ENCODE measurements around the gene SP1.
"Not testable (repeated sequence)": the region's sequence is repeated elsewhere in the genome, so short reads cannot be mapped to it uniquely, and the experiment has no call there.

The SP1 gene

DNA sequence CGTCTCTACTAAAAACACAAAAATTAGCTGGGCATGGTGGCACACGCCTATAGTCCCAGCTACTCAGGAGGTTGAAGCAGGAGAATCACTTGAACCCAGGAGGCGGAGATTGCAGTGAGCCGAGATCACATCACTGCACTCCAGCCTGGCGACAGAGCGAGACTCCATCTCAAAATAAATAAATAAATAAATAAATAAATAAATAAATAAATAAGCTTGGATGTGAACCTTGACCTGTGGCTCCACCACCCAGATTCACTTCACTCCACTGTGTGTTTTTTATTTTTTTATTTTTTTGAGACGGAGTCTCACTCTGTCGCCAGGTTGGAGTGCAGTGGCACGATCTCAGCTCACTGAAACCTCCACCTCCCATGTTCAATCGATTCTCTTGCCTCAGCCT is 18.3 kb upstream of the SP1 start:
- not testable (repeated sequence) for DNase-seq

DNA sequence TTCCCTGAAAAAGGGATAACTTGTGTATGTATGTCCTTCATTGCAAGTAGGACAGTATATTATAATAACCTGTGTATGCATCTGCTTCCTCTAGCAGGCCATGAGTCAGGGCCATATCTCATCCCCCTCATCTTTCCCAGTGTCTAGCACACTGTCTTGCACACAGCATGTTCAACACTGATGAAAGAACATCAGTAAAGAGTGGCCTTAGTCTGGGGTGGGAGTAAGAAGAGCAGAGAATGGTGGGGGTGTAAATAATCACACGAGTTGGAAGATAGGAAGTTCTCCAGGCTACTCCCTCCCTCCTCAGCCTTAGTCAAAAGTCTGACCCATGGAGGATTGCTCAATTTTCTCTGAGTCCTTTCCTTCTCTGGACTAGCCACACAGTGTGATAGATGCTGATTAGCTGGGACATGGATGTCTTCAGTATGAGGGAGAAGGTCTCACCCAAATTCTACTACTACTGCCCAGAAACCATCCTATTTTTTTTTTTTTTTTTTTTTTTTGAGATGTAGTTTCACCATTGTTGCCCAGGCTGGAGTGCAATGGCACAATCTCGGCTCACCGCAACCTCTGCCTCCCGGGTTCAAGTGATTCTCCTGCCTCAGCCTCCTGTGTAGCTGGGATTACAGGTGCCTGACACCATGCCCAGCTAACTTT is 14.6 kb upstream of the SP1 start:
- DNase-seq: no peak

DNA sequence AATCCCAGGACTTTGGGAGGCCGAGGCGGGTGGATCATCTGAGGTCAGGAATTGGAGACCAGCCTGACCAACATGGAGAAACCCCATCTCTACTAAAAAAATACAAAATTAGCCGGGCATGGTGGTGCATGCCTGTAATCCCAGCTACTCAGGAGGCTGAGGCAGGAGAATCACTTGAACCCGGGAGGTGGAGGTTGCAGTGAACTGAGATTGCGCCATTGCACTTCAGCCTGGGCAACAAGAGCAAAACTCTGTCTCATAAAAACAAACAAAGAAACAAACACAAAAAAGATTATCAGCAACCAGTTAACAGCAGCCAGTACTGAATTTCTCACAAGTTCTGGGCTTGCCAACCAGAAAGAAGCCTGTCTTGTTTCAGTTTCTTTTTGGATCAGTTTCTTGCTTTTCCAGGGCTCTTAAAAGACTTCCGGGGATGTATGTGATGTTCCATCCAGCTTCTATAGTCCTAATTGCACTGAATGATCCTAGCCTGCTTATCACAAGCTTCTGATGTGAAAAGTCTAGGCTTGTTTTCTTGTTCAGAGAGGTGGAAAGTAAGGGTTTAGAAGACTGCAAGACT is 6.3 kb upstream of the SP1 start:
- not testable (repeated sequence) for DNase-seq

- DNase-seq: not testable (repeated sequence)
Observed at GRCh38 chr12:53374277-53374676, 5.7 kb upstream of the SP1 start.

- DNase-seq: no peak
Observed at GRCh38 chr12:53376747-53377146, 3.2 kb upstream of the SP1 start.

DNA sequence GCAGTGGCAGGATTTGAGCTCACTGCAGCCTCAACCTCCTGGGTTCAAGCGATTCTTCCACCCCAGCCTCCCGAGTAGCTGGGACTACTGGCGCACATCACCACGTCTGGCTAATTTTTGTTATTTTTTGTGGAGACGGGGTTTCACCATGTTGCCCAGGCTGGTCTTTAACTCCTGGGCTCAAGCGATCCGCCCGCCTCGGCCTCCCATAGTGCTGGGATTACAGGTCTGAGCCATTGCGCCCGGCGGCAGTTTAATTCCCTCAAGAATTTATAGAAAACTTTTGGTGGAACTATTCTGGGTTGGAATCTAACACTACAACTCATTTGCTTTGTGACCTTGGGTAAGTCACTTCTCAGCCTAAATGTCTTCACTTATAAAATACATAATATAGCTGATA is 1.8 kb upstream of the SP1 start:
- no peak for DNase-seq

GRCh38 chr12:53378724-53379388 is 1.1 kb upstream of the SP1 start:
- no peak for DNase-seq

- DNase-seq: peak; percentile 100
Observed at GRCh38 chr12:53379389-53380103, 430 bp upstream of the SP1 start.

DNA sequence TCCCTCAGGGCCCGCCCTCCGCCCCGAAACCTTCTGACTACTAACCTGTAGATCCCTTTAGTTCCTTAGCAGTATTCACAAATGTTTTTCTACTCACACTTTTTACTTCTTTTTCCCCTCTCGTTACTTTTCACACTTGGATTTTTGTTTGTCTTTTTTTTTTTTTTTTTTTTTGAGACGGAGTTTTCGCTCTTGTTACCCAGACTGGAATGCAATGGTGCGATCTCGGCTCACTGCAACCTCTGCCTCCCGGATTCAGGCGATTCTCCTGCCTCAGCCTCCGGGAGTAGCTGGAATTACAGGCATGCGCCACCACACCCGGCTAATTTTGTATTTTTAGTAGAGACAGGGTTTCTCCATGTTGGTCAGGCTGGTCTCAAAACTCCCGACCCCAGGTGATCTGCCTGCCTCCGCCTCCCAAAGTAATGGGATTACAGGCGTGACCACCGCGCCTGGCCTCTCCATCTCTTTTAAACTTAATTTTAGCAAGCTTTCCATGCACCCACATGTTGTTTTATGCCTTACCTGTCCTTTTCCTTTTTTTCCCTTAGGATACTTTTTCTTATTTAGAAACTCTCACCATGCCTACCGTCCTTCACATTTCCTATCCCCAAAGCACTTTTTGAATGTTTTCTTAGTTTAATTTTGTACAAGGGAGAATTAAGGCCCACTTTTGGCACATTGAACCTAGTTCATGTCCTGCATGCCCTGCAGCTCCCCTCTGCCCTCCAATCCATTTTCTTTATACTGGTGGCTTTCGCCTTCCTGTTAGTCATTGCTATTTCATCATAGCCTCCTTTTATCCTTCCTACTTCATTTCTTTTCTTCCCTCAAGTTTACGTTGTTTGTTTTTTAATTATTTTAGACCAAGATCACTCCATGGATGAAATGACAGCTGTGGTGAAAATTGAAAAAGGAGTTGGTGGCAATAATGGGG is 1.1 kb downstream of the SP1 start:
- DNase-seq: peak; percentile 61

GRCh38 chr12:53381731-53382630 is 2.0 kb downstream of the SP1 start:
- DNase-seq: peak; percentile 34

DNA sequence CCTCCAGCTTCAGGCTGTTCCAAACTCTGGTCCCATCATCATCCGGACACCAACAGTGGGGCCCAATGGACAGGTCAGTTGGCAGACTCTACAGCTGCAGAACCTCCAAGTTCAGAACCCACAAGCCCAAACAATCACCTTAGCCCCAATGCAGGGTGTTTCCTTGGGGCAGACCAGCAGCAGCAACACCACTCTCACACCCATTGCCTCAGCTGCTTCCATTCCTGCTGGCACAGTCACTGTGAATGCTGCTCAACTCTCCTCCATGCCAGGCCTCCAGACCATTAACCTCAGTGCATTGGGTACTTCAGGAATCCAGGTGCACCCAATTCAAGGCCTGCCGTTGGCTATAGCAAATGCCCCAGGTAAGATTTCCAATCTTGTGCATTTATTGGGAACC is 3.3 kb downstream of the SP1 start:
- DNase-seq: no peak

DNA sequence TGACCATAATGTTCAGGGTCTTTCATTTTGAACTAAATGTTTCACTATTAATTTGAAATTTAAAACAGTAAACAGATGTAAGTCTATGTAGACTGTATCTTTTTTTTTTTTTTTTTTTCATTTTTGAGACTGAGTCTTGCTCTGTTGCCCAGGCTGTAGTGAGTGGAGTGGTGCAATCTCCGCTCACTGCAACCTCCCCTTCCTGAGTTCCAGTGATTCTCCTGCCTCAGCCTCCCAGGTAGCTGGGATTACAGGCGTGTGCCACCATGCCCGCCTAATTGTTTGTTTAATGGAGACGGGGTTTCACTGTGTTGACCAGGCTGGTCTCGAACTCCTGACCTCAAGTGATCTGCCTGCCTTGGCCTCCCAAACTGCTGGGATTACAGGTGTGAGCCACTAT is 6.4 kb downstream of the SP1 start:
- not testable (repeated sequence) for DNase-seq

- DNase-seq: no peak
Observed at GRCh38 chr12:53388932-53389331, 9.0 kb downstream of the SP1 start.

- no peak for DNase-seq
Observed at GRCh38 chr12:53389702-53390101, 9.7 kb downstream of the SP1 start.

DNA sequence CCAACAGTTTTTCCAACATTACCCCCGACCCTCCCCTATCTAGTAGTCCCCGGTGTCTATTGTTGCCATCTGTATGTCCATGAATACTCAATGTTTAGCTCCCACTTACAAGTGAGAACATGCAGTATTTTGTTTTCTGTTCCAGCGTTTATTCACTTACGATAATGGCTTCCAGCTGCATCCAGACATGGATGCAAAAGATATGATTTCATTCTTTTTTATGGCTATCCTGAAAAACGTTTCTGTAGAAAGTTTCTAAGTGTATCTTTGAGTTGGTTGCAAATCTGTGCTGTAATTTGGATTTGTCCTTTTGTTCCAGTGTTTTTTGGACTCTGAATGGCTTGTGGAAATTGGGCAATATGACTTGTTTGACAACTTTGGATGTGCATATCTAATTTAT is 11.7 kb downstream of the SP1 start:
- no peak for DNase-seq

DNA sequence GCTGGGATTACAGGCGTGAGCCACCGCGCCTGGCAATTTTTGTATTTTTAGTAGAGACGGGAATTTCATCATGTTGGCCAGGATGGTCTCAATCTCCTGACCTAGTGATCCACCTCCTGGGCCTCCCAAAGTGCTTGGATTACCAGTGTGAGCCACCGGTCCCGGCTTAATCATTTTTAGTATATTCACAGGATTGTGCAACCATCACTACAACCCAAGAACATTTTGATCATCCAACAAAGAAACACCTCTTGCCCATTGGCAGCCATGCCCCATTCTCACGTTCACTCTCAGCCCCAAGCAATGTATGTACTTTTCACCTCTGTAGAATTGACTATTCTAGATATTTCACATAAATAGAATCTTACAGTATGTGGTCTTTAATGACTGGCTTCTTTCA is 19.9 kb downstream of the SP1 start:
- no peak for DNase-seq

- DNase-seq: not testable (repeated sequence)
Observed at GRCh38 chr12:53402351-53402750, 22.4 kb downstream of the SP1 start.

- no peak for DNase-seq
Observed at GRCh38 chr12:53402871-53403270, 22.9 kb downstream of the SP1 start.

GRCh38 chr12:53410951-53411350 is 31.0 kb downstream of the SP1 start:
- no peak for DNase-seq

DNA sequence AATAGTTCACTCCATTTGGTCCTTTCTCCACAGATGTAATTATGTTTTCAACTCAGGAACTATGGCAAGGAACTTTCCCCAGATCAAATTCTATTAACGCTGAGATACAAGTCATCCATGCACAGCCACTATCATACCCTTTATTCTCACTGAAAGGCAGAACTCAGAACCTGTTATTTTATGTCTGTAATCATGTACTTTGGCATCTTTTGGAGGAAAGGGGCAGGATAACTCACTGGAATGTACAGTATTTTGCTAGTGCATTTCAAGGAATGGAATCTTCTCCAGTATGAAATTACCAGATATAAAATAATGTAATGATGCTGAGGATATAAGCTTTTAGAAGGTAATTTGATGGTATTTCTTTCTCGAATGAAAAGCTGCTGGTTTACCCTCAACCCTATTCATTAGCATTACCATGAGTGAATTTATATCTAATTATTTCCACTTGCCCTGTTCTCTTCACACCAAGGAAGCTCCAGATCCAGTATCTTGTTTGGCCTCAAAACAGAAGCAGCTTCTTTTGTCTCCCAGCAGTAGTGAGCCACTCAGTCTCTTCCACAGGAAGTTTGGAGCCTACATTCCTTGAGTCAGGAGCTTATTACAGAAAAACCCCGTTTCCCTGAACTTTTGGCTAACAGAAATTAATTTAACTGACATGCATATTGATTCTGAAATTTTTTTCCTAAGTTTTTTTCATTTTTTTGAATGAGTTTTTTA is 33.7 kb downstream of the SP1 start:
- DNase-seq: peak; percentile 6
